Measurements from ENCODE around the gene FASTK.

Gene FASTK

DNA sequence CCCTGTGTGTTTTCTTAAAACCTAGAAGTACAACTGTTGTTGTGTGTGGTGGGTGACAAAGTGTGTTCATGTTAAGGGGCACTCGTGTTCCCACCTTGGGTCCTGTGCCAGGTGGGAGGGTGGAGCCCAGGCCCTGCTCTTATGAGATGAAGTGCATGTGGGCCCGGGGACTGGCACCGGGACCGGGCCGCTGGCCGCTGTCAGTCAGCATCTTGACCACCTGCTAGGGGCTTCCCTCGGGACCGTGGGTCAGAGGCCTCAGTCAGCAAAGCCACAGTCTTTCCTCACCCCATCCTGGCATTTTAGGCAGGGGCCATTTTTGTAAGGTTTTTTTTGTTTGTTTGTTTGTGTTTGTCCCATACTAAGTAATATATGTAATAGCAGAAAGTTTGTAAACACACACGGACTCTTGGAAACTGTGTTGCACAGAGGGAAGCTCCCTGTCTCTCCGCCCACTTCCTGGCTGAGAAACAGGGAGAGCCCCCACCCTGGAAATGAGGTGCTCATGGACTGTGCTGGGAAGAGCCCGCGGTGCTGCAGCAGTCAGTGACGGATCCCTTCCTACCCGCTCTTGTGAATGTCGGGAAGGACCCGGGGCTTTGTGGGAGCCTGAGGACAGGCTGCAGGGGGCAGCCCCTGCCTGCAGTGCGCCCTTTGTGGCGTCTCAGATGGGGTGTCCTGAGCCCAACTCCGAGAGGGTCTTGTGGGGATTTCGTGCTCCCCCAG, 19.0 kb upstream of the FASTK start:
- DNase-seq, result no peak

DNA sequence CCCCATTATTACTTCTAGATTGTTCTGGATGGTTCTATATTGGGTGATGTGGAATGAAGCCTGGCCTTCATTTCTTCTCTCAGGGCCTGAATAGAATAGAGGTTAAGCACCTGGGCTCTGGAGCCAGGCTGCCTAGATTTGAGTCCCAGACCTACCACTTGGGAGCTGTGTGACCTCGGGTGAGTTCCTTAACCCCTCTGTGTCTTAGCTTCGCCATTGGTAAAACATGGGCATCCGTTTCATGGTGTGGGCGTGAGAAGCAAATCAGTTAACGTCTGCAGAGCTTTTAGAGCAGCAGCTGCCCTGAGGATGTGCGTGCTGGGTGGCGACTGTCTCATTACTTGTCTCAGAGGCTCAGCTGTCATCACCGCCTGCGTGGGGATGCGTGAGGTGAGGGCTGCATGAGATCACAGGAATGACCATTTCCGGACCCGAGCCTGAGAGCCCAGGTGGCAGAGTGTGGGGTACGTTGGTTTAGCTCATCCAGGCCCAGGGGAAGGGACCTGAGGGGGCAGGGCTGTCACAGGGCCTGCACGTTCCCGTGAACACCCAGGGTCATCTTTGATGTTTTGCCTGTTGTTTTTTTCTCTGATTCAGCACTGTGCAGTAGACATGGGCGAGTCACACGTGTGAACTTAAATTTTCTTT, 15.3 kb upstream of the FASTK start:
- no peak for DNase-seq

DNA sequence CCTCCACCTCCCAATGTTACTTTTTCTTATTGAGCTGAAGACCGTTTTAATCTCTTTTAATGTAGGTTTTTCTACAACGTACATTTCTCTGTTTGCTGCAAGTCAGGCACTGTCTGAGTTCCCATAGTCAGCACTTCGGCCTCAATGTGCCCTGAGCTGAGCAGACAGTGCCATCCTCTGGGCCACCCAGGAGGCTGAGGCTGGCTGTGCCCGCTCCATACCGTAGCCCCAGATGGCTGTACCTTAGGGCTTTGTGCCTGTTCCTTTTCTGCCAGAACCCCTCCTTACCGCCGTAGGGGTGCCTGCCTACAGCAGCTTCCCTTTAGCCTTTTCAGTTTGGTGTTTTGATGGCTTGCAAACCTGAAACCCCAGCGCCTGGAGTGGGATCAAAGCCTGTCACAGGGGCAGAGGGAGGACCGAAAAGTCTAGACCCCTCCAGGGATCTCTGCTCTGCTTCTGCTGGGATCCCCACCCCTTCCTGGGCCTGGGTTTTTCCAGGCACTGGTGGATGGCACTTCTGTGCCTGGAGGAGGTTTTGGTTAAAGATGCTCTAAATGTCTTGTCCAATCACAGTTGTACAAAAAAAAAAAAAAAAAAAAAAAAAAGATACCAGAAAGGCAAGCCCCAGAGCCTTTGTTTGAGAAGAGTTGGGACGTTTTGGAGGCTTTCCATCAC, 14.7 kb upstream of the FASTK start:
- no peak for DNase-seq

DNA sequence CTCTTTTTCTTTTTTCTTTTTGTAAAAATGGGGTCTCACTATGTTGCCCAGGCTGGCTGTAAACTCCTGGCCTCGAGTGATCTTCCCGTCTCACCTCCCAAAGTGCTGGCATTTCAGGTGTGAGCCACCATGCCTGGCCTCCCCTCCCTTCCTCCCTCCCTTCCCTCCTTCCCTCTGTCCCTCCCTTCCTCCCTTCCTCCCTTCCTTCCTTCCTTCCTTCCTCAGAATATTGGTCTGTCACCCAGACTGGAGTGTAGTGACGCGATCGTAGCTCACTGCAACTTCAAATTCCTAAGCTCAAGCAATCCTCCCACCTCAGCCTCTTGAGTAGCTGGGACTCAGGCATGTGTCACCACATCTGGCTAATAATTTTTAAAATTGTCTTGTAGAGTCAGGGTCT, 14.1 kb upstream of the FASTK start:
- no peak for DNase-seq

DNA sequence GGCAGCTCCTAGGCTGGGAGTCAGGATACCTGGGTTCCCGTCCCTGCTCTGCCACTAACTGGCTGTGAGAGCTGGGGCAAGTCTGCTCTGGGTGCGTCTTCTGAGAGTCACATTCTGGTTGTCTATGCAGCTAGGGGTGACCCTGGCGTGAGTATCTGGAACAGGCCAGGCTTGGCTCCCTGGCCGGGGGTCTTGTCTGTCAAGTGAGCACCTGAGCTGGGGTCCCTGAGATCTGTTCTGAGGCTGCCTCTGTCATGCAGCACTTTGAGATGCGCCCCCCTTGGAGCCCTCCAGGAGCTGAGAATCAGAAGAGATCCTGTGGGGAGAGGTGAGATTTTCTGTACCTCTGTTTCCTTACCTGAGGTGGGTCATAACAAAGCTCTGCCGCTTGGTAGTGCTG, 13.1 kb upstream of the FASTK start:
- no peak for DNase-seq

DNA sequence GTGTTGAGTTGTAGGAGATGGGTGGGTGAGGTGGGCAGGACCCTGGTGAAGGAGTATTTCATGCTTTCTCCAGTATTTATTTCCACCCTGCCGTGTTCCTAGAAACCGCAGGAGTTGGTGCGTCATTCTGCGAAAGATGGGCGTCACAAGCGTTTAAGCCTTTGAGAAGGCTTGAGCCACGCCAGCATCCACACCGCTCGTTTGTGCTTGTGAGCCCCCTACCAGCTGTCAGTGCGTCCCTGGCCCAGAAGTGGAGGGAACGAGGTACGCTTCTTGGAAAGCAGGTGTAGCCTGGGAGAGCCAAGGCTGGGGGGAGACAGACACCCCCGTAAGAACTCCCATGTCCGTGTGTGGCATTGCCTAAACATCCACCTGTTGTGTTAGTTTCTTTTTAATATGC, 11.4 kb upstream of the FASTK start:
- DNase-seq, result no peak

DNA sequence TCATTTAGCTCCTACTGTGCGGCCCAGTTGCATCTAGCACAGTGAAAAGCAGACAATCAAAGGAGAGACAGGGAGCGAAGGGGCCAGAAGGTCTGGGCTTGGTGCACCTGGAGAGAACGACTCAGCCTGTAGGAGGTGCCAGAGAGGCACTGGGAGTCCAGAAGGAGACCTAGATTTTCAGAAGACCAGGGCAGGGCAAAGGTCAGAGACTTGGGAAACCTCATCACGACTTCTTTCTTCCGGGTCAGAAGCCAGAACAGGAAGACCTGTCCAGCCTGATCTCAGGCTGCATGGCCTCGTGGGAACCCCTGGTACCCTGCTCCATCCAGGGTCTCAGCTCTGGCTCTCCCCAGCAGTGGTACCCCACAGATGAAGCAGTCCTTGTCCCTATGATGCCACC, 10.8 kb upstream of the FASTK start:
- no peak for DNase-seq

DNA sequence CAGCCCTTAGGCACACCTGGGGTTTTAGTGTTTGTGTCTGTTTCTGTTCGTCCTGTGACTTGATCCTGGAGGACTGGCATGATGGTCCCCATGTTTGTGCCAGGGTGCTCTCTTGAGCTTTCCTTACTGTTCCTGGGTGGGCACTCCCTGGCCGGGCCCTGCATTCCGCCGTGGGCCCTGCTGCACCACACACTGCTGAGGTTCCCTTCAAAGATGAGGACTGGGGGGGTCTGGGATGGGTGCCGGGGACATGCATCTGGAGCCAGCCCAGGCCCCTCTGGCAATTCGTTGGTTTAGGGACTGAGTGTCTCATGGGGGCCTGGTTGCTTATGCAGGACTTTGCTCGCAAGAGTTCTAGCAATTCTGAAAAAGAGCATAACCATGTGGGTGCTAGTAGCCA, 10.4 kb upstream of the FASTK start:
- no peak for DNase-seq

DNA sequence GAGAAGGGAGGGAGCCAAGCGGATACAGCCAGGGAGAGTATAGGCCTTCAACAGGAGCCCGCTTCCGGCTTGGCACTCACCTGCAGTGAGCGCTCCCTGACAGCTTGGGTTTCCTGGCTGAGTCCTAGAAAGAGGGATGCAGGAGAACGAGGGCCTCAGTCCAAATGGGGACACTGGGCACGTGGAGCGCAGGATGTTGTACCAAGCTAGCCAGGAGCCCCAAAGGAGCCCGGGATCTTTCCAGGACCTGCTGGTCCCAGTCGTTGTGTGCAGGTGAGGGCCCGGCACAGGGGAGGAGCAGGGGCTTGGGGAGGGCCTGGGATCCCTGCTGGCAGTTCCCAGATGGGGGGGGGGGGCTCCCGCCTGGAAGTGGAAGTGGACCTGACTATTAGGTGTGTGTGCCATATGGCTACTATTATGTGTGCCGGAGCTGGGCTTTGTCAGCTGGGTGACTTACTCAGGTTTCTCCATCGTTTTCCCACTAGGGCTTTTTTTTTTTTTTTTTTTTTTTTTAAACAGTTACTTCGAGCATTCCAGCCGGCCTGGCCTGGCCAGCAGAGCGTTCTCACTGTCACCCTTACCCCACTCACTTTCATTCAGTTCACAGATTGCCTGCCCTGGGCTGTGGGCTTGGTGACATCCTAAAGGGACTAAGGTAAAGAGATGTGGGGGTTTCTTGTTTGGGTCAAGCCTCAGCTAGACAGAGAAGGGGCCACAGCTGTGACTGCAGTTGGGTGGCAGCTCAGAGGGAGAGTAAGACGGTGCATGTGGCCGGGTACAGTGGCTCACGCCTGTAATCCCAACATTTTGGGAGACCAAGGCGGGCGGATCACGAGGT, 9.5 kb upstream of the FASTK start:
- DNase-seq, result no peak

DNA sequence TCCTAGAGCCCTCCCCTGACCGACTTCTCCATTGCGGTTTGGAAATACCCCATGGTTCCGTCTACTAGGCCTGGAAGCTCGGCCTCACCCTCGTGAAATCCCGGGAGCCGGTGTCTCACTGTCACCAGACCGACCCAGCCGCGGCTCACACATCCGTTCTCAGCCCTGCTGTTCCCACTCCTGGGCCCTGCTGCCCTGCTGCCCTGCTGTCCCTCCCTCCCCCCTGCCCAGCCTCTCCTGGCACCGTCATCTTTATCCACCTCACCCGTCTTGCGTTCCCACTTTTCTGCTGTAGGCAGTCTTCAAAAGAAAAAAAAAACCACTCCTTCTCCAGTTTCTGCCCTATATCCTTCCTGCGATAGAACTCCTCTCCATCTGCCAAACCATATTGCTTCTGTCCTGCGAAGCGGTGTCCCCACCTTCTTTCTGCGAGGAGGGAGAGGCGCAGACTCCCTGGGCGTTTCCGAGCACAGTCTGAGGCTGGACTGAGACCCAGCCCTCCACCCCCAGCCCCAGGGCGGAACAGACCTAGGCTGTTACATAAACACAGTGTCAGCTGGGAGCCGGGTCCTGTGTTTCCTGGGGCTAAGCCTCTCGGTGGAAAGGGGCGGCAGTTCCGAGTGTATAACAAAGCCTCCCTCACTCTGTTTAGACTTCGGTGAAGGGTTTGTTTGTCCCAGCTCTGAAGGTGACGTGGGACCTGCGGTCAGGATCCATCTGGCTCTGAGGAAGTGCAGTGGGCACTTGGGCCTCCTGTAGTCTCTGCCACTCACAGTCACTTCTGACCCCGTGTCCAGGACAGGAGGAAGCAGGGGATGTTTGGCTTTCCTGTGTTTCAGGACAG, 8.5 kb upstream of the FASTK start:
- no peak for DNase-seq

DNA sequence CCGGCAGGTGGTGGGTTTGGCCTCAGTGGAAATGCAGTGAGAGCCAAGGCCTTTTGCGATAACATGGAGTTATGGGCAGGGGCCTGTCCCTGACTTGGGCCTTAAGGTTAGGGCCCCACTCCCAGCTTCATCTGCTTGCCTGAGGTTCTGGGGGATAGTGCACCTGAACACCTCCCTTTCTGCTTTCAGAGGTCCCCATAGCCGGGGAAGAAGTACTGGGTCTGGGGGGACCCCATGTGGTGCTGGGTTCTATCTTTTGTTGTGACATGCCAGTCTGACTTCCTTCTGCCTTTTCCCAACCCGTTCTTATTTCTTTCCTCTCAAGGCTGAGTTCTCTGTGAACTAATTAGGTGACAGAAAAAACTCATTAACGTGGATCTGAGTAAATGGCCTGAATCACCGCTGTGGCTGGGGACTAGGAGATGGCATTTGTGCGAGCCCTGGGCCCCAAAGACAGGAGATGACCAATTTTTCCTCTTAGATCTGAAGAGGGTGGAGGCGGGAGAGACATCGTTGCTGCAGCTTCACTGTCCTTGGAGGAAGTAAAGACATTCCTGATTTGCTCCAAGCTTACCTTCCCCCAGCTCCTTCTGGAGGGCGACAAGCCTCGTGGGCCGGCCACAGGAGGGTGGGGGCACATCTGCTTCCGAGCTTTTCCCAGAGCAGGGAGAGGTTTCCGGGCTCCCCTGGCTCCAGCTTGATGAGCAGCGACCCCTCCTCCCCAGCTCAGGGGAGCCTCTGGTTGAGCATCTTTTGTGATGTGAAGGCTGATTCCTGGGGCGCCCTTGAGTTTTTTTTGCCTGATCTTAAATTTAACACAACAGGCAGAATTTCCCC, 7.6 kb upstream of the FASTK start:
- DNase-seq, result peak in 1 of 3 experiments; percentile 45

DNA sequence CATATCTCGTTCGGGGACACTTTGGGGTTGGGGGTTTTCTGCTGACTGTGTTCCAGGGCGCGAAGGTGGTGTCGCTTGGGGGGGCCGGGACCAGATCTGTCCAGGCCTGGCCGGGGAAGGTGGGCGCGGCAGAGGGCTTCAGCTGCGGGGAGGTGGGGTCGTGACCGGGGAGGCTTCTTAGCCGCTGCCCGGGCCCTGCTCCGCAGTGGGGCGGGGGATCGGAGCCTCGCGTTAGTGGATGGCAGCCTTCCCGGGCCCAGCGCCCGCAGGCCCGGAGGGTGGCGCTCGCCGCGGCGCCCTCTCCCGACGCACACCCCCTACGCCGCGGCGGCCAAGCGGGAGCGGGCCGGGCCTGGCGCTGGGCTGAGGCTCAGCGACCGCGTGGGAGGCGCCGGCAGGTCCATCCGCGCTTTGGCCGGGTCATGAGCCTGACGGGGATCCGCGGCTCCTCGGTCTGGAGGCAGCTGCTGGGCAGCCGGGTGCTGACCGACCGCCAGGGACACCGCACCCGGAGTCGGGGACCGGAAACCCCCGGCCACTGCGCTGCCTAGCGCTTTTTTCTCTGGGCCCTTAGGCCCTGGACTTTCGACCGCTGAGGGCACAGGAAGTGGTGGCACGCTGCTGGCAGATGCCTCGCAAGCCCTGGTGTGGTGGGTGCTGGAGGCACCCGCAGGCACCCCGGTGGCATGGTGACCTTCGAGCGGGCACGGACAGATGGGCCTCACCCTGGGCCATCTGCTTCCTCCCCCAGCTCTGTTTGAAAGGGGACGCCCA, 6.8 kb upstream of the FASTK start:
- DNase-seq, result peak; percentile 31 to 75 (median 73)

DNA sequence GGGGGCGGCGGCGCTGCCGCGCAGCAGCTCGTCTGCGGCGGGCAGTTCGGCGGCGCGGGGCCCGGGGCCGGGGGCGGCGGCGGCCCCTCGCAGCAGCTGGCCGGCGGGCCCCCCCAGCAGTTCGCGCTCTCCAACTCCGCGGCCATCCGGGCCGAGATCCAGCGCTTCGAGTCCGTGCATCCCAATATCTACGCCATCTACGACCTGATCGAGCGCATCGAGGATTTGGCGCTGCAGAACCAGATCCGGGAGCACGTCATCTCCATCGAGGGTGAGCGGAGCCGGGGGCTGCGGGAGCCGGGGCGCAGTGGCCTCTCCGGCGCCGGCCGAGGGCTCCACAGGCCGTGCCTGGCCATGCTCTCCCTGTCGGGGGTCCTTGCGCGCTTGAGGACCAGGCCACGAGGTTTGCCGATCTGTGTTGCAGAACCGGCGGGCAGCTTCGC, 6.2 kb upstream of the FASTK start:
- peak; percentile 22 to 75 (median 71) for DNase-seq

DNA sequence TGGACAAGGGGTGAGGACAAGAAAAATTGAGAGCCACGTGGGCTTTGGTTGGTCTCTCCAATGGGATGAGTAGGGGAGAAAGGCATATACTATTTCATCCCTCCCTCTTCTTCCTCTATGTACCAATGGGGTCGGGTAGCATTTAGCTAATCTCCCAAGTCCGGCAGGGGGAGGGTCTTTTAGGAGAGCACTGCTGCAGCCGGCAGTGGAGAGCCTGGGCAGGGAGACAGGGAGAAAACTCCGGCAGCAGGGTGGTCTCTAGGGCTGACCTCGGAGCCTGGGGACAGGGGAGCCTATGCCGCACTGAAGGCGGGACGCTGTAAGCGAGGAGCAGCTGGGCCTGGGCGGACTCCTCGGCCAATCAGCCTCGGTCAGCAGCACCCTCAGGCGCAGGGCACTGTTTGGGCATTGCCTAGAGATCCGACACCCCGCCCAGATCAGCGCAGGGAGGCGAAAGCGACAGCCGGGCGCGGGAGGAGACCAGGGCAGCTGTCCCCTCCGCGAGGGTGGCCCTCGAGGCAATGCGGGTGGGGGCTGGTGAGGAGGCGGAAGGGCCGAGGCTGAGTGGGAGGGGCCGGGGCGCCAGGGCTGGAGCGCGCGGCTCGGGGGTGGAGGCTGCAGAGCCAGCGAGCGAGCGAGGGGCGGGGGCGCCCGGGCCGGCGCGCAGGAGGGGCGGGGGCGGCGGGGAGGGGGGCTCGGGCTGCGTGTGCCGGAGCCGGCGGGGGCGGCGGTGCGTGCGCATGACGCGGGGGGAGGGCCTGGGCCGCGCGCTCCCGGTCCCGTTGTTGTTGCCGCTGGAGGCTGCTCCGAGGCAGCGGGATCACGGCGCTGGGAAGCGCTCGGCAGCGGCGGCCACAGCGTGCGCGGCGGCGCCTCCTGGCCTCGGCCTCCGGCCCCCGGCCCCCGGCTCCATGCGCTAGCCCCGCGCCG, 5.3 kb upstream of the FASTK start, which contains the start of gene AGAP3:
TSS of gene AGAP3 (plus strand) at position 785 of the 930 bp plus-strand sequence. CDS start 267 bp downstream, outside the sequence.
- DNase-seq, result peak; percentile 81 to 94 (median 91)

DNA sequence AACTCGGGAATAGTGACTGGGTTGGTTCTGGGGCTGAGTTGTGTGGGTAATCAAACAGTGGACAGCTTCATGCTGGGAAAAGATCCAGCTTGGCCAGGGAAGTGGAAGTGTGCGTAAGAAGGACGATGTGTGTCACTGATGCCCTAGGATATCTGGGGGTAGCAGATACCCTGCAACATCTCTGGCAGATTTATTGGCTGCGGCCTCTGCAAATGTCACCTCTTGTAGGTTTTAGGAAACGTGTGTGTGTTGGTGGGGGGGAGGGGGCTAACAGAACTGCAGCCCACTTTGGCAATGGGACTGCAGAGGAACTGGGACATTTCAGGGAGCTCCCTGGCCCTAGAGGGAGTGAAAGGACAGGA, 4.7 kb upstream of the FASTK start:
- peak in 1 of 3 experiments; percentile 52 for DNase-seq

DNA sequence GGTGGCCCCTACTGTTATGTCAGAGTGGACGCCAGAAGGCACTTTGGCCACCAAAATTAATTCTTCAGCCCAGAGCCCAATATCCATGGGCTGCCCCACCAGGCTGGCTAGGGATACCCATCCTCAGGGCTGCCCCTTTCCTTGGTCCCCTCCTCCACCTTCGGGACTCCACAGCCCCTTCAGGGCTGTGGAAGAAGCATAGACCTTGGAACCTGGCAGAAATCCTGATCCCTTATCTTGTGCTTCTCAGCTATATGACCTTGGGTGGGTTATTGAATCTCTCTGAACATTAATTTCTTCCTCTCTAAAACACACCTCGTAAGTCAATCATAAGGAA, 3.2 kb upstream of the FASTK start:
- no peak for DNase-seq

DNA sequence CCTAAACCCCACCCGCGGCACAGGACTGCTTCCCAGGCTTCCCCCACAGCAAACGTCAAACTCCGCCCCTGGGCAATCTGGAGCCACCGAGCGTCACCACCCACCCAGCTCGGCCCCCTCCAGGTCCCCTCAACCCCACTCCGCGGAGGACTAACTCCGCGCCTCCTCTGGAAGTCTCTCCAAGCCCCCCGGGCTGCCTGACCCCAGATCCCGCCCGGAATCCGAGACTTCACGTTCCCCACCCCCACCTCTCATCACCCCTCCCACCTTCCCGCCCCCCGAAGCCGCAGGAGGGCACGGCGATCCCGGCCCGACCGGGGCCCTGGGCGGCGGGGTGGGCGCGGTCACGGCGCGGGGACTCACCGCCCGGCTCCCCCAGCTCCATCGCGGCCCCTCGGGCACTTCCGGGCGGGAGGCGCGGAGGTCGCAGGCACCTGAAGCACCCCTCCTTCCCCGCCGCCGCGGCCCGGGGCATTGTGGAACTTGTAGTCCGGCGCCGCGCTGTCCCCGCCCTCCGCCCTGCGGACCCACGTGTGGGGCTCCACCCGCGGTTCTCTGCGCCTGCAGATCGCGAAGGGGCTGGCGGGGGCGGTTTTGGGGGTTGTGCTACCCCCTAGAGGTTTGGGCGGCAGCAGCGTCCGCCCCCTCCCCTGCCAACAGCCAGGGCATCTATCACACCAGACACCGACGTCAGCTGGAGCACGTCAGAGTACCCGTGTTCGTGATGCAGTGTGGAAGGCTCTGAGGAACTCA, 2.6 kb upstream of the FASTK start, which contains the start of gene TMUB1:
TSS of gene TMUB1 (minus strand) at position 423 of the 753 bp plus-strand sequence. CDS start 930 bp downstream, outside the sequence.
- peak; percentile 72 to 84 (median 83) for DNase-seq
